SK-N-SH (cell line): Measurements from ENCODE around the gene SPATA13. TPM values are rescaled to one million over a fixed set of nuclear protein-coding genes. Genes with fewer than 3 reads are reported as not detected.

ENCODE experiments used
- CTCF ChIA-PET: fragments of 300-600, 350-600 bp; formaldehyde crosslinking; extraction: SDS; loops from one replicate; lab custom pipeline; 2021; lab: Yijun Ruan, JAX
- POLR2A ChIA-PET: fragments of 350-600 bp; sonication (Branson Sonifier 250); formaldehyde crosslinking; extraction: SDS; loops from one replicate; lab custom pipeline; 2020; ENCODE audit warnings: antibody characterized with exemption, inconsistent platforms; lab: Yijun Ruan, JAX
- DNase-seq: peaks from one replicate; pipeline ENCODE4 v3.0.0; 2012
- H2AFZ ChIP-seq: fragments of 200-600 bp; sonication (generic); 2 replicates; pipeline ENCODE4 v1.8.1; 2016; ENCODE audit warnings: antibody characterized with exemption, mild to moderate bottlenecking, low read depth
- H3F3A ChIP-seq: fragments of 200-600 bp; sonication (generic); replicated peaks from 2 replicates; pipeline ENCODE3; 2016; ENCODE audit warnings: antibody characterized with exemption, mild to moderate bottlenecking; ENCODE audit not compliant: insufficient read depth
- H3K27ac ChIP-seq, 2 experiments: fragments of 200-500 bp in 1 of 2; fragments of 200-600 bp in 1 of 2; sonication (Bioruptor generic) in 1 of 2; sonication (generic), shearing (Covaris generic) in 1 of 2; 2 replicates each; pipeline versions ENCODE4 v1.5.1 to v1.6.1; 2014 to 2016; ENCODE audit warnings: low read depth in 2 of 2, inconsistent platforms in 1 of 2, low read length in 1 of 2, mild to moderate bottlenecking in 1 of 2, mixed read lengths in 1 of 2
- H3K27me3 ChIP-seq: fragments of 200-600 bp; sonication (generic), shearing (Covaris generic); 2 replicates; pipeline ENCODE4 v1.6.1; 2016; ENCODE audit warnings: mixed run types; ENCODE audit not compliant: insufficient read depth
- H3K36me3 ChIP-seq, 2 experiments: fragments of 200-500 bp in 1 of 2; fragments of 200-600 bp in 1 of 2; sonication (Bioruptor generic) in 1 of 2; sonication (generic) in 1 of 2; replicated peaks in 1 of 2; 2 replicates each; pipeline versions ENCODE3 to v1.5.1; 2014 to 2016; ENCODE audit warnings: low read length in 1 of 2, mild to moderate bottlenecking in 1 of 2; ENCODE audit not compliant: insufficient read depth in 2 of 2, control insufficient read depth in 1 of 2
- H3K4me1 ChIP-seq, 2 experiments: fragments of 200-500 bp in 1 of 2; fragments of 200-600 bp in 1 of 2; sonication (Bioruptor generic) in 1 of 2; sonication (generic), shearing (Covaris generic) in 1 of 2; 2 replicates each; pipeline versions ENCODE4 v1.5.1 to v1.6.1; 2014 to 2016; ENCODE audit warnings: low read depth in 1 of 2, low read length in 1 of 2, mixed run types in 1 of 2; ENCODE audit not compliant: insufficient read depth in 2 of 2, control insufficient read depth in 1 of 2
- H3K4me2 ChIP-seq: fragments of 200-600 bp; sonication (generic), shearing (Covaris generic); 2 replicates; pipeline ENCODE4 v1.6.1; 2017; ENCODE audit warnings: mixed run types
- H3K4me3 ChIP-seq, 2 experiments: fragments of 200-500 bp in 1 of 2; fragments of 200-600 bp in 1 of 2; sonication (Bioruptor generic) in 1 of 2; sonication (generic), shearing (Covaris generic) in 1 of 2; 2 replicates each; pipeline versions ENCODE4 v1.5.1 to v1.8.1; 2014 to 2016; ENCODE audit warnings: low read depth in 2 of 2, inconsistent platforms in 1 of 2, low read length in 1 of 2, mild to moderate bottlenecking in 1 of 2, mixed read lengths in 1 of 2, moderate library complexity in 1 of 2
- H3K79me2 ChIP-seq: fragments of 200-600 bp; sonication (generic); 2 replicates; pipeline ENCODE4 v1.8.1; 2017; ENCODE audit warnings: mild to moderate bottlenecking; ENCODE audit not compliant: insufficient read depth
- H3K9ac ChIP-seq: fragments of 200-600 bp; sonication (generic); 2 replicates; pipeline ENCODE4 v1.6.1; 2017; ENCODE audit warnings: mixed run types
- H3K9me2 ChIP-seq: fragments of 200-600 bp; sonication (generic); 2 replicates; pipeline ENCODE4 v1.6.1; 2017; ENCODE audit warnings: mixed run types
- H3K9me3 ChIP-seq: fragments of 200-600 bp; sonication (generic); 2 replicates; pipeline ENCODE4 v1.6.1; 2017; ENCODE audit warnings: mixed run types, mild to moderate bottlenecking, moderate library complexity
- H4K20me1 ChIP-seq: fragments of 200-600 bp; sonication (generic); 2 replicates; pipeline ENCODE4 v1.6.1; 2017; ENCODE audit warnings: mild to moderate bottlenecking, mixed run types; ENCODE audit not compliant: insufficient read depth
- EZH2phosphoT487 ChIP-seq: fragments of 200-600 bp; sonication (generic); IDR thresholded peaks from 2 replicates; pipeline ENCODE4 v1.6.1; 2017; ENCODE audit warnings: low read depth, mixed run types, mild to moderate bottlenecking, antibody characterized with exemption, moderate library complexity, borderline replicate concordance
- FOXM1 ChIP-seq: IDR thresholded peaks from 2 replicates; pipeline ENCODE4 v1.4.0; 2012; ENCODE audit warnings: low read depth, mild to moderate bottlenecking
- GABPA ChIP-seq: IDR thresholded peaks from 2 replicates; pipeline ENCODE4 v1.4.0; 2012; ENCODE audit warnings: low read depth, mild to moderate bottlenecking
- JUND ChIP-seq: IDR thresholded peaks from 2 replicates; pipeline ENCODE4 v1.4.0; 2012
- MEF2A ChIP-seq: IDR thresholded peaks from 2 replicates; pipeline ENCODE4 v1.4.0; 2012; ENCODE audit warnings: low read depth, borderline replicate concordance
- MXI1 ChIP-seq: IDR thresholded peaks from 2 replicates; pipeline ENCODE4 v1.6.1; 2012; ENCODE audit warnings: mild to moderate bottlenecking, low read depth, low read length, improper control_type of control experiment
- NFIC ChIP-seq: IDR thresholded peaks from 2 replicates; pipeline ENCODE4 v1.4.0; 2012; ENCODE audit warnings: borderline replicate concordance
- POLR2AphosphoS5 ChIP-seq: IDR thresholded peaks from 2 replicates; pipeline ENCODE4 v1.6.1; 2012; ENCODE audit warnings: low read depth, low read length
- RAD21 ChIP-seq: IDR thresholded peaks from 2 replicates; pipeline ENCODE4 v1.6.1; 2012; ENCODE audit warnings: mild to moderate bottlenecking, low read length
- RCOR1 ChIP-seq: fragments of 150-350 bp; IDR thresholded peaks from 2 replicates; pipeline ENCODE4 v1.6.1; 2017; ENCODE audit warnings: antibody characterized with exemption, low read length
- SIN3A ChIP-seq: IDR thresholded peaks from 2 replicates; pipeline ENCODE4 v1.6.1; 2012; ENCODE audit warnings: low read depth, mild to moderate bottlenecking, low read length, moderate library complexity, borderline replicate concordance
- TCF12 ChIP-seq: IDR thresholded peaks from 2 replicates; pipeline ENCODE4 v1.4.0; 2012
- TEAD4 ChIP-seq: IDR thresholded peaks from 2 replicates; pipeline ENCODE4 v1.4.0; 2012; ENCODE audit warnings: mild to moderate bottlenecking, borderline replicate concordance; ENCODE audit not compliant: insufficient read depth
- USF1 ChIP-seq: IDR thresholded peaks from 2 replicates; pipeline ENCODE4 v1.4.0; 2012; ENCODE audit warnings: low read depth, borderline replicate concordance
- USF2 ChIP-seq: fragments of 150-350 bp; IDR thresholded peaks from 2 replicates; pipeline ENCODE4 v1.6.1; 2017; ENCODE audit warnings: antibody characterized with exemption, low read length, low read depth, borderline replicate concordance
- YY1 ChIP-seq: IDR thresholded peaks from 2 replicates; pipeline ENCODE4 v1.4.0; 2012; ENCODE audit warnings: low read depth, mild to moderate bottlenecking
- ZBTB33 ChIP-seq: IDR thresholded peaks from 2 replicates; pipeline ENCODE4 v1.4.0; 2012; ENCODE audit warnings: low read depth, borderline replicate concordance
- WGBS: methylation state at CpG from one replicate; pipeline ENCODE4 v1.1.6; 2017; ENCODE audit warnings: low lambda C conversion rate; 5-methylcytosine and 5-hydroxymethylcytosine counted together
- polyA plus RNA-seq, 3 experiments: library from polyadenylated mRNA; depleted of rRNA; stranded (reverse); fragments of >200 nt; gene quantifications; 2 replicates each; pipeline ENCODE4 v1.2.3, GENCODE V29; 2012
- TF ChIP-seq, protein P1 (sequence below): IDR thresholded peaks from 2 replicates; pipeline ENCODE4 v1.6.1; 2012; ENCODE audit warnings: mild to moderate bottlenecking, low read depth, low read length, moderate library complexity
- TF ChIP-seq, protein P2 (sequence below): IDR thresholded peaks from 2 replicates; pipeline ENCODE4; 2012

Gene SPATA13
- polyA plus RNA-seq, 1 of the 3 experiments (the other 2 are of a cell fraction) = 4.3 TPM

GRCh38 chr13:24115671-24116070 lies 44.8 kb upstream of the SPATA13 start:
- POLR2A ChIA-PET = no interaction called here
- 84% methylated on average over 4 of the region's 6 CpGs for WGBS

DNA sequence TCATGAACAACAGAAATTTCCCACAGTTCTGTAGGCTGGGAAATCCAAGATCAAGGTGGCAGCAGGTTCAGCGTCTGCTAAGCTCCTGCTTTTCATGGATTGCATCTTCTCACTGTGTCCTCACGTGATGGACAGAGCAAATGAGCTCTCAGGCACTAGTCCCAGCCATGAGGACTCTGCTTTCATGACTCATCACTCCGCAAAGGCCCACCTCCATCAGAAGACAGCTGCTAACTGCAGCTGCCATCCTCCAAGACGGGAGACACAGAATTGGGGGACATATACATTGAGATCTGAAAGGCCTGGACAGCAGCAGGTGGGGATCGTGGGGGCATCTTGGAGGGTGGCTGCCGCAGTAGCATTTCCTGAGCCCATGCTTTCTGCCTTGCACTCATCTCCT lies 44.4 kb upstream of the SPATA13 start:
- Histone ChIP-seq H4K20me1 (no peaks in the 10 kb centered on the region), H2AFZ (no peak overlapping the region), H3K27me3 (no peaks in the 10 kb centered on the region), H3K4me3 (no peak overlapping the region), H3F3A (no peaks in the 10 kb centered on the region), H3K4me2 (no peak overlapping the region), H3K9me3 (no peaks in the 10 kb centered on the region), H3K27ac (no peak overlapping the region), H3K79me2 (no peaks in the 10 kb centered on the region; the same call in 1 of the 2 replicates), H3K9me2 (no peaks in the 10 kb centered on the region), H3K4me1 (no peaks in the 10 kb centered on the region), H3K36me3 (no peaks in the 10 kb centered on the region), H3K9ac (no peak overlapping the region)
- CTCF ChIA-PET = no interaction called here
- no peak for DNase-seq
- POLR2A ChIA-PET = no interaction called here
- 86% methylated on average over 6 of the region's 6 CpGs for WGBS
- TF ChIP-seq EZH2phosphoT487 (no peak), YY1 (no peak), GABPA (no peak), TCF12 (no peak), MXI1 (no peak), POLR2AphosphoS5 (no peak), SIN3A (no peak), ZBTB33 (no peak)
- TF ChIP-seq, protein P1, sequence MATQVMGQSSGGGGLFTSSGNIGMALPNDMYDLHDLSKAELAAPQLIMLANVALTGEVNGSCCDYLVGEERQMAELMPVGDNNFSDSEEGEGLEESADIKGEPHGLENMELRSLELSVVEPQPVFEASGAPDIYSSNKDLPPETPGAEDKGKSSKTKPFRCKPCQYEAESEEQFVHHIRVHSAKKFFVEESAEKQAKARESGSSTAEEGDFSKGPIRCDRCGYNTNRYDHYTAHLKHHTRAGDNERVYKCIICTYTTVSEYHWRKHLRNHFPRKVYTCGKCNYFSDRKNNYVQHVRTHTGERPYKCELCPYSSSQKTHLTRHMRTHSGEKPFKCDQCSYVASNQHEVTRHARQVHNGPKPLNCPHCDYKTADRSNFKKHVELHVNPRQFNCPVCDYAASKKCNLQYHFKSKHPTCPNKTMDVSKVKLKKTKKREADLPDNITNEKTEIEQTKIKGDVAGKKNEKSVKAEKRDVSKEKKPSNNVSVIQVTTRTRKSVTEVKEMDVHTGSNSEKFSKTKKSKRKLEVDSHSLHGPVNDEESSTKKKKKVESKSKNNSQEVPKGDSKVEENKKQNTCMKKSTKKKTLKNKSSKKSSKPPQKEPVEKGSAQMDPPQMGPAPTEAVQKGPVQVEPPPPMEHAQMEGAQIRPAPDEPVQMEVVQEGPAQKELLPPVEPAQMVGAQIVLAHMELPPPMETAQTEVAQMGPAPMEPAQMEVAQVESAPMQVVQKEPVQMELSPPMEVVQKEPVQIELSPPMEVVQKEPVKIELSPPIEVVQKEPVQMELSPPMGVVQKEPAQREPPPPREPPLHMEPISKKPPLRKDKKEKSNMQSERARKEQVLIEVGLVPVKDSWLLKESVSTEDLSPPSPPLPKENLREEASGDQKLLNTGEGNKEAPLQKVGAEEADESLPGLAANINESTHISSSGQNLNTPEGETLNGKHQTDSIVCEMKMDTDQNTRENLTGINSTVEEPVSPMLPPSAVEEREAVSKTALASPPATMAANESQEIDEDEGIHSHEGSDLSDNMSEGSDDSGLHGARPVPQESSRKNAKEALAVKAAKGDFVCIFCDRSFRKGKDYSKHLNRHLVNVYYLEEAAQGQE = no peak

More at GRCh38 chr13:24115671-24116070, 44.8 kb upstream of the SPATA13 start:
- no peak overlapping the region for H3K9ac ChIP-seq
- no peaks in the 10 kb centered on the region for H3K9me2 ChIP-seq
- no peak for DNase-seq
- no peaks in the 10 kb centered on the region for H3K27me3 ChIP-seq
- TF ChIP-seq FOXM1 (no peak), RAD21 (no peak), NFIC (no peak), TEAD4 (no peak), SIN3A (no peak), USF2 (no peak), RCOR1 (no peak), MEF2A (no peak), USF1 (no peak), JUND (no peak)
- TF ChIP-seq, protein P2, sequence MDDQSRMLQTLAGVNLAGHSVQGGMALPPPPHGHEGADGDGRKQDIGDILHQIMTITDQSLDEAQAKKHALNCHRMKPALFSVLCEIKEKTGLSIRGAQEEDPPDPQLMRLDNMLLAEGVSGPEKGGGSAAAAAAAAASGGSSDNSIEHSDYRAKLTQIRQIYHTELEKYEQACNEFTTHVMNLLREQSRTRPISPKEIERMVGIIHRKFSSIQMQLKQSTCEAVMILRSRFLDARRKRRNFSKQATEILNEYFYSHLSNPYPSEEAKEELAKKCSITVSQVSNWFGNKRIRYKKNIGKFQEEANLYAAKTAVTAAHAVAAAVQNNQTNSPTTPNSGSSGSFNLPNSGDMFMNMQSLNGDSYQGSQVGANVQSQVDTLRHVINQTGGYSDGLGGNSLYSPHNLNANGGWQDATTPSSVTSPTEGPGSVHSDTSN = no peak
- H3K9me3 ChIP-seq = no peaks in the 10 kb centered on the region
- H3K27ac ChIP-seq = no peak overlapping the region
- no peak overlapping the region for H3K4me3 ChIP-seq
- no peaks in the 10 kb centered on the region for H3K36me3 ChIP-seq
- CTCF ChIA-PET = no interaction called here
- no peaks in the 10 kb centered on the region; the same call in 1 of the 2 replicates for H3K79me2 ChIP-seq
- no peak overlapping the region for H2AFZ ChIP-seq
- H4K20me1 ChIP-seq = no peaks in the 10 kb centered on the region
- no peaks in the 10 kb centered on the region for H3F3A ChIP-seq
- no peaks in the 10 kb centered on the region for H3K4me1 ChIP-seq
- no peak overlapping the region for H3K4me2 ChIP-seq
